Neural crest cell (in vitro differentiated cells): ENCODE measurements around the gene RNF145. TPM values are rescaled to one million over a fixed set of nuclear protein-coding genes. Genes with fewer than 3 reads are reported as not detected.

Source experiments
- DNase-seq: peaks from one replicate; pipeline ENCODE4 v3.0.0; 2021; ENCODE audit warnings: low read depth, mixed read lengths, low spot score
- H3K27ac Mint-ChIP-seq: one replicate; pipeline ENCODE4 v1.8.0; 2021; ENCODE audit warnings: mild to moderate bottlenecking, mixed read lengths; ENCODE audit not compliant: unreplicated experiment
- H3K27me3 Mint-ChIP-seq: 2 replicates; pipeline ENCODE4 v1.8.0; 2021; ENCODE audit warnings: low read depth, mild to moderate bottlenecking, mixed read lengths
- H3K36me3 Mint-ChIP-seq: 2 replicates; pipeline ENCODE4 v1.8.0; 2021; ENCODE audit warnings: low read depth, mild to moderate bottlenecking, mixed read lengths
- H3K4me1 Mint-ChIP-seq: 2 replicates; pipeline ENCODE4 v1.8.0; 2021; ENCODE audit warnings: mixed read lengths
- H3K4me3 Mint-ChIP-seq: one replicate; pipeline ENCODE4 v1.8.0; 2021; ENCODE audit warnings: mild to moderate bottlenecking, mixed read lengths
- H3K9me3 Mint-ChIP-seq: 2 replicates; pipeline ENCODE4 v1.8.0; 2021; ENCODE audit warnings: mixed read lengths
- CTCF ChIP-seq: fragments of 200-600 bp; sonication (generic); conservative IDR thresholded peaks from 2 replicates; pipeline ENCODE4 v1.5.0; 2021; ENCODE audit warnings: antibody characterized with exemption, mild to moderate bottlenecking
- long read RNA-seq: library from polyadenylated mRNA; unstranded; transcript quantifications from one replicate; pipeline ENCODE4 v2.0.0, GENCODE V29; 2020
- total RNA-seq: library from RNA; stranded (reverse); gene quantifications from 2 replicates; pipeline ENCODE4 v1.2.1, GENCODE V29; 2021

The RNF145 gene
- 92.1 and 95.2 TPM in 2 replicates for total RNA-seq
- long read RNA-seq, partial matches to known transcripts: 6 of 12 reads
- long read RNA-seq, other reads (novel, unspliced or antisense): 5 of 12 reads

- H3K4me1 Mint-ChIP-seq: peaks cover 47% of the 10 kb centered on the region
These were observed at the start of gene RNF145 for GRCh38 chr5:159209438-159210209. RNF145 (minus strand) TSS chr5:159209553; CDS start chr5:159203617, 5,936 bp downstream.

GRCh38 chr5:159258361-159258760 is 49.0 kb upstream of the RNF145 start:
- peaks cover 69% of the 10 kb centered on the region for H3K27me3 Mint-ChIP-seq
- peaks cover 4% of the 10 kb centered on the region for H3K36me3 Mint-ChIP-seq
- H3K27ac Mint-ChIP-seq: no peak overlapping the region
- H3K4me3 Mint-ChIP-seq: peak overlapping the region; percentile 13
- DNase-seq: no peak
- peaks cover 12% of the 10 kb centered on the region for H3K4me1 Mint-ChIP-seq
- no peak for TF ChIP-seq CTCF
- H3K9me3 Mint-ChIP-seq: peaks cover 6% of the 10 kb centered on the region

More at GRCh38 chr5:159209438-159210209, at the start of gene RNF145:
- Mint-ChIP-seq H3K27me3 (peaks cover 3% of the 10 kb centered on the region), H3K36me3 (no peaks in the 10 kb centered on the region), H3K9me3 (no peaks in the 10 kb centered on the region), H3K4me3 (peak within 1 kb of the TSS; percentile 96), H3K27ac (peak within 1 kb of the TSS; percentile 99)
- no peak for TF ChIP-seq CTCF
- peak; percentile 71 for DNase-seq

GRCh38 chr5:159257629-159258283 is 48.4 kb upstream of the RNF145 start:
- H3K9me3 Mint-ChIP-seq: peaks cover 6% of the 10 kb centered on the region
- TF ChIP-seq CTCF: peak; percentile 41
- H3K36me3 Mint-ChIP-seq: peaks cover 4% of the 10 kb centered on the region
- no peak for DNase-seq
- peaks cover 9% of the 10 kb centered on the region for H3K4me1 Mint-ChIP-seq
- peaks cover 73% of the 10 kb centered on the region for H3K27me3 Mint-ChIP-seq
- H3K27ac Mint-ChIP-seq: no peak overlapping the region
- no peak overlapping the region for H3K4me3 Mint-ChIP-seq

- Mint-ChIP-seq H3K27ac (no peak overlapping the region), H3K36me3 (peaks cover 4% of the 10 kb centered on the region), H3K4me1 (peaks cover 1% of the 10 kb centered on the region), H3K4me3 (no peak overlapping the region), H3K27me3 (peaks cover 73% of the 10 kb centered on the region), H3K9me3 (peaks cover 5% of the 10 kb centered on the region)
- no peak for TF ChIP-seq CTCF
- DNase-seq: no peak
These were observed 47.7 kb upstream of the RNF145 start for GRCh38 chr5:159257007-159257406.

- H3K36me3 Mint-ChIP-seq: no peaks in the 10 kb centered on the region
- H3K9me3 Mint-ChIP-seq: no peaks in the 10 kb centered on the region
- DNase-seq: no peak
- no peak for TF ChIP-seq CTCF
- H3K27me3 Mint-ChIP-seq: peaks cover 65% of the 10 kb centered on the region
- H3K4me1 Mint-ChIP-seq: no peaks in the 10 kb centered on the region
- H3K4me3 Mint-ChIP-seq: no peak overlapping the region
- no peak overlapping the region for H3K27ac Mint-ChIP-seq
These were observed 42.8 kb upstream of the RNF145 start for GRCh38 chr5:159252195-159252594.
